ENCODE measurements around the gene KRTAP10-3. TPM values are rescaled to one million over a fixed set of nuclear protein-coding genes. Genes with fewer than 3 reads are reported as not detected.
"Not testable (repeated sequence)": the region's sequence is repeated elsewhere in the genome, so short reads cannot be mapped to it uniquely, and the experiment has no call there.

The KRTAP10-3 gene, protein sequence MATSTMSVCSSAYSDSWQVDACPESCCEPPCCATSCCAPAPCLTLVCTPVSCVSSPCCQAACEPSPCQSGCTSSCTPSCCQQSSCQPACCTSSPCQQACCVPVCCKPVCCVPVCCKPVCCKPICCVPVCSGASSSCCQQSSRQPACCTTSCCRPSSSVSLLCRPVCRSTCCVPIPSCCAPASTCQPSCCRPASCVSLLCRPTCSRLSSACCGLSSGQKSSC
- total RNA-seq = not detected in 2 replicates

DNA sequence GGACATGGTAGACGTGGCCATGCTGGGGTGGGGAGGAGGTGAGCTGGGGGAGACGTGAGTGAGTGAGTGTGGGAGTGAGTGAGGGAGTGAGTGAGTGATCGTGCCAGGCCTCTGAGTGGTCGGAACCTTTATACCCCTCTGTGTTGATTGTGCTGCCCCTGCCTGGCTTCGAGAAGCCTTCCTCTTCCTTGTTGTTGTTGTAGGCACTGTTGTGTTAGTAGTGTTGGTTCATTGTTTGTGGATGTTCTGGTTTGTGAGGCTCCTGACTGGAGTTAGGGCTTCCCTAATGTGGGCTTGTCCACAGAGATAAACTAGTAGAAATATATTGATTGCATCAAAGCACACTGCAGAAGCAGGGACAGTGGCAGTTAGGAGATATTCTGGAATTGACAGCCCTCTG lies at the start of gene KRTAP10-3:
Gene KRTAP10-3 (minus strand): TSS at position 101 of the 400 bp plus-strand sequence. CDS start 80 bp downstream, at position 21.
- no peak for DNase-seq

DNA sequence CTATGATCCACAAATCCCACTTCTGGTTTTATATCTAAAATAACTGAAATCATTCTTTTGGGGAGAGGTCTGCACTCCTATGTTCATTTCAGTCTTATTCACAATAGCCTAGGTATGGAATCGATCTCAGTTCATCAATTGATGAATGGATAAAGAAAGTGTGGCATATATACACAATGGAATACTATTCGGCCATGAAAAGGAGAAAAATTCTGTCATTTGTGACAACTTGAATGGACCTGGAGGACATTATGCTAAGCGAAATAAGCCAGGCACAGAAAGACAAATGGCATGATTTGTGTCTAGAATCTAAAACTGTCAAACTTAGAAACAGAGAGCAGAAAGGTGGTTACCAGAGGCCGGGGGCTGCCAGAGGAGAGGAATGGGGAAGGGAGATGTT lies 47.9 kb upstream of the KRTAP10-3 start:
- DNase-seq = no peak

DNA sequence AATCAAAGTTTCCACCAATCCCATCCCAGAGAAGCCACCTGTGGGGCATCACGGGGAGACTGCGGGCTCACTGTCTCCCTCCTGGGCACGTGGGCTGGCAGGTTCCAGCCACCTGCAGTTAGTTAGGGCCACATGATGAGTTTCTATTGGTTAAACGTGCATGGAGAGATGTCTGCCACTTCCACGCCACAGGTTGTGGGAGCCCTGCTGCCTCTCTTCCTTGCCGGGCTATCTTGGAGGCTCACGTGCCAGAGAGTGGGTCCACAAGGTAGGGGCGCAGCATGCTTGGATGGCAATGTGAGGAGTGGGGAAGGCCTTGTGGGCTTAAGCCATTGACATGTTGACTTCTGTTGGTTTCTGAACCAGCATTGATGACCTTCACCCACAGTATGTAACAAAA lies 45.3 kb upstream of the KRTAP10-3 start:
- no peak for DNase-seq

DNA sequence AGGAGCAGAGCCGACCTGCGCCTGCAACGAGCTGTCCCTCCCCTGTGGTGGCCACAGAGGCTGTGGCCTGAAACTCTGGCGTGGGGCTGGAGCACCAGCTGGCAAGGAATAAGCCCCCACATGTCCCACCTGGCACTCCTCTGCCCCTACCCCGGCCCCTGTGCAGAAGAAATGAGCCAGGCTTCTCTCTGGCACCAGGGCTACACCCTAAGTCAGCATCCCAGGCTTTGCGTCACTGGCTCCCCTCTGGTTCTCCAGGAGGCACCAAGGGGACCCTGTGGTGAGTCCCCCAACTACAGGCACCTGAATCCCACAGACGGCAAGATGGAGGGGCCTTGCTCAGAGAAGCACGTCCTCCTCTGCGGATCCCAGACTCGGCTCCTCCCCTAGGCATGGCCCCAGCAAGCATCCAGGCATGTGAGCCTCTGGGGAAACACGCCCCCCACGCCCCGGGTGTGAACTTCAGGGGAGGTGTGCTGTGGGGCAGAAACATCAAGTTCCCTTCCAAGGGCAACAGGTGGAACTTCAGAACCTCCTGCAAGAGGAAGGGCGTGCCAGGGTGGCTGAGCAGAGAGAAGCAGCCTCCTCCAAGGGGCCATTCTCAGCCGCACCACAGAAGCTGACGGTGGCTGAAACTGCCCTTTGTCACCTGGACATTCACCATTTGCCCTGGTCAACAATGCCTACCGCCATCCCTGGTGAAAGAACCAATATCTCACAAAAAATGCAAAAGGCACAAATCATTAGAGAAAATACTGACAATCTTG lies 44.7 kb upstream of the KRTAP10-3 start:
- DNase-seq = no peak

DNA sequence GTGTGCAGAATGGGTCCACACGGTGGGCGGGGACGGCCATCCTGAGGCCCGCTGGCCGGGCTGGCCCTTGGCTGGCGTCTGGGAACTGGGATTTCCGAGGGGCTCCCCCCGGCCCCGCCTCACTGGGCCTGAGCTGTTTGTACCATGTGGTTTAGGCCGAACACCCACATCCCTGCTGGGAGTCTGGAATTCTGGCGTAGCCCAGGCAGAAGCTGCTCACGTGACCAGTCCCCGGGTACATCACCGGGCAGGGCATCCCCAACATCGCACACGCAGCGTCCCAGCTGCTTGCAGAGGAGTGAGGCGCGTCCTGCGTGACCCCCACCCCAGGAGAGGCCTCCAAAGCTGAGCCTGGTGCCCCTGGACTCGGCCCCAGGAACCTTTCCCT lies 43.9 kb upstream of the KRTAP10-3 start:
- no peak for DNase-seq

DNA sequence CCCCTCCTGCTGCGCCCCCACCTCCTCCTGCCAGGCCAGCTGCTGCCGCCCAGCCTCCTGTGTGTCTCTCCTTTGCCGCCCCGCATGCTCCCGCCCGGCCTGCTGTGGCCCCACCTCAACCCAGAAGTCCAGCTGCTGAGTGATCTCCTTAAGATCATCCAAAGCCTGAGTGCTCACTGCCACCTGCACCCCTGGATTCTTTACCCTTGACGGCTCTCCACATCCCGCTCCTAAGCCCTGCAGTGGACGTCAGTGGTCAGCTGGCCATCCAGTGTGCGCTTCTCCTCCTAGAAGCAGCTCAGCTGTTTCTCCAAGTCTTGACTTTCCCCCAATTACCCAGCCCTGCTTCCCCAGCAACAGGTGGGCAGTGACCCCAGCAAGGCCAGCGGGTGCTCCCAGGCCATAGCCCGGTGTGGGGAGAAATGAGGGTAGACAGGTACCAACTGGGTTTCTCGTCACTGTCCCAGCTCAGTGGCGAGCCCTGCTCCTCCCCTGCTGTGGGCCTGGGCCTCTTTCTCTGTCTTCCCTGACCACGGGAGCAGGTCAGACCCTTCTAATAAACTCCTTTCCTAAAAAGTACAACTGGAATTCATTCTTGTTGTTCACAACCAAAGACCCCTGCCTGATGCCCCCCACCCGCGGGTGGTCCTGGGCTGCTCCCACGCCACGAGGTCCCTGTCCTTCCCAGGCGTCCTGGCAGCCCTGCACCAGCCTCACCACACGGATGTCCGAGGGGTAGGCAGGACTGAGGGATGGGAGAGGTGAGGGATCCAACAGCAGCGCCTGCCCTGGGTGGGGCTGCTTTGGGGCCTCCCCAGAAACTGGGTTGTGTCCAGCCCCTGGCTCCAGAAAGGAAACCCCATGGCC lies 43.2 kb upstream of the KRTAP10-3 start:
- DNase-seq = no peak

DNA sequence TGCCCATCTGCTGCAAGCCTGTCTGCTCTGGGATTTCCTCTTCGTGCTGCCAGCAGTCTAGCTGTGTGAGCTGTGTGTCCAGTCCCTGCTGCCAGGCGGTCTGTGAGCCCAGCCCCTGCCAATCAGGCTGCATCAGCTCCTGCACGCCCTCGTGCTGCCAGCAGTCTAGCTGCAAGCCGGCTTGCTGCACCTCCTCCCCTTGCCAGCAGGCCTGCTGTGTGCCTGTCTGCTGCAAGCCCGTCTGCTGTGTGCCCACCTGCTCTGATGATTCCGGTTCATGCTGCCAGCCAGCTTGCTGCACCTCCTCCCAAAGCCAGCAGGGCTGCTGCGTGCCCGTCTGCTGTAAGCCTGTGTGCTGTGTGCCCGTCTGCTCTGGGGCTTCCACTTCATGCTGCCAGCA lies 42.5 kb upstream of the KRTAP10-3 start:
- not testable (repeated sequence) for DNase-seq

DNA sequence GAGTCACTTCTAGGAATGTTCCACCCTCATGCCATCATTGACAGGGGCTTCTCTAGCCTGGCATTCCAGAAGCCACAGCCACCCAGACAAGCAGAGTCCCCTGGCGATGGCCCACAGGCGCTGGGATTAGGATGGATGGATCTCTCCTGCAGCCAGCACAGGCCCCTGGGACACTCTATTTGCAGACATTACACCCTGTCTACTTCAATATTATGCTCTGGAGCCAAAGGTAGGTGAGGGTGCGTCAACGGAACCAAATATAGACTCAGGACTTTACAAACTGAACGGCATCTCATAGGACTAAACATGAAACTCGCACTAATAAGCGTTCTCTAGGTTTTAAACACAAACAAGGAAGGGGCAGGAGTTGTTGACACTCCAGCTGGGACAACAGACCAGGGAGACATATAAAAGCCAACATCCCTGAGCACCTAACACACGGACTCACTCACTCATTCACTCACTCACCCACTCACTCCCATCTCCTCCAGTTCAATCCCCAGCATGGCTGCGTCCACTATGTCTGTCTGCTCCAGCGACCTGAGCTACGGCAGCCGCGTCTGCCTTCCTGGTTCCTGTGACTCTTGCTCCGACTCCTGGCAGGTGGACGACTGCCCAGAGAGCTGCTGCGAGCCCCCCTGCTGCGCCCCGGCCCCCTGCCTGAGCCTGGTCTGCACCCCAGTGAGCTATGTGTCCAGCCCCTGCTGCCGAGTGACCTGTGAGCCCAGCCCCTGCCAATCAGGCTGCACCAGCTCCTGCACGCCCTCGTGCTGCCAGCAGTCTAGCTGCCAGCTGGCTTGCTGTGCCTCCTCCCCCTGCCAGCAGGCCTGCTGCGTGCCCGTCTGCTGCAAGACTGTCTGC lies 41.8 kb upstream of the KRTAP10-3 start, which contains the start of gene KRTAP10-7:
Gene KRTAP10-7 (plus strand): TSS at position 480 of the 861 bp plus-strand sequence. CDS start 25 bp downstream, at position 505.
- not testable (repeated sequence) for DNase-seq

DNA sequence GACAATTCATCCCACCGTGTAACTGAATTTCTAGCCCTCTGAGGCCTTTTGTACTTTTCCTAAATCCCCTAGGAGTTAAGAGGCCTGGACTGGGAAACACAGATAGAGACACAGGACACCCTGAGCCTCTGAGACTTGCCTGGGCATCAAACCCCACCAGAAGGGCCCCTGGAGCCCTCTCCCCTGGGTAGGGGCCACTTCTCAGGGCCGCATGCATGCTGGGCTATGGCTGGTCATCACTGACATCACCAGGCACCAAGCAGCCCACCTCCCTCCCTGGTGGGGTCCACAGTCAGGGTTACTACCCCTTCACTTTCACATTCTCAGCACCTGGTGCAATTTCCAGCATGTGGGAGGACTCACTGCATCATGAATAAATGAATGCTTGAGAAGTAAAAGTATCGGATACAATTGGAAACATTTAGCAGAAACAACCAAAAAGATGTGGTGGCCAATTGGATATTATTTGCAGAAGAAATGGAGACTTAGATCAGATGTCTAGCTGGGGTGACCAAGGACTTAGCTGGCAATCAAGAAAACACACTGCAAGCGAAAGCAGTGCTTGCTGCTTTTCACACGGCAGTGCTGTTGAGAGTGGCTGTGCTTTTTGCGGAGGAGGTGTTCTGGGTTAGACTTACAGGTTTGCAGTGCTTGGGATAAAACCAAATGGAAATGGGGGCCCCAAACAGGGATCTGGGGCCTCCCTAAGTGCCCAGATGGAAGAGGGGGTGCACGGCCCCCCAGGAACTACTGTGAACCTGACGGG lies 40.9 kb upstream of the KRTAP10-3 start:
- no peak for DNase-seq

DNA sequence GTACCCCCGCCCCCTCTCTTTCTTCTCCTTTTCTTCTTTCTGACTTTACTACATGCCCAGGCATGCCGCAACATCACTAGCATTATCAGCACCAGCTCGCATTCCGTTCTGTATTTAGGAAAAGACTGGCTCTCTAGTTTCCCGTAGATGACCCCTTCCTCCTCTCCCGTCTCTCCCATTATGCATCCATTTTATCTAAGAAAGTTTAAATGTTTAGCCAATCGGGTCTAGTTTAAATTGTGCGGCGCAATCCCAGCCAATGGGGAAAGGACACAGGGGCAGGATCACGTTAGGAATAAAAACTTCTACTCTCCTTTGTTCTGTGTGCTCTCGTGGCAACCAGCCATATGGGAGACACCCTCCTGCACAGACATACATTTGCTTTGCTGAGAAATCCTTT lies 39.5 kb upstream of the KRTAP10-3 start:
- DNase-seq = no peak

DNA sequence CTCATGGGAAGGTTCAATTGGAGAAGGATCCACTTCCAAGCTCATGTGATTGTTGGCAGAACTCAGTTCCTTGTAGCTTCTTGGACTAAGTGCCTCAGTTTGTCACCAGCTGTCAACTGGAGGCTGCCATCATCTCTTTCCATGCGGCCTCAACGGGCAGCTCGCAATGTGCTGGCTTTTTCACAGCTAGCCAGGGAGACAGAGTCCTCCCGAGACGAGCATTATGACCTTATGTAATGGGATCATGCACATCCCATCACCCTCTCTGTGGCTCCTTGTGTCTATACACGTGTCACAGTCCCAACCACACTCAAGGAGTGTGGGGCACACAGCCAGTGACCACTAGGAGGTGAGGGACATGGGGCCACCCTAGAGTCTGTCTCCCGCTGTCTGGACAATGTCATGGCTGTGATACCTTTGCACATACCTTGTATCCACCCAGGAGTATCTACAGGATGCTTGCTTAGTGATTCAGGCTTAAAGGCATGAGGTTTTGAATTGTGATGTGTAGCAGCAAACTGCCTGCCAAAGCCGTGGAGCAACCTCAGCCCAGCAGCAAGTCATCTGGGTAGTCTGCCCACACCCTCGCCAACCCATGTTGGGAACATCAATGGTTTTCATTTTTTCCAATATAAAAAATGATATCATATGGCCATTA lies 37.6 kb upstream of the KRTAP10-3 start:
- no peak for DNase-seq

DNA sequence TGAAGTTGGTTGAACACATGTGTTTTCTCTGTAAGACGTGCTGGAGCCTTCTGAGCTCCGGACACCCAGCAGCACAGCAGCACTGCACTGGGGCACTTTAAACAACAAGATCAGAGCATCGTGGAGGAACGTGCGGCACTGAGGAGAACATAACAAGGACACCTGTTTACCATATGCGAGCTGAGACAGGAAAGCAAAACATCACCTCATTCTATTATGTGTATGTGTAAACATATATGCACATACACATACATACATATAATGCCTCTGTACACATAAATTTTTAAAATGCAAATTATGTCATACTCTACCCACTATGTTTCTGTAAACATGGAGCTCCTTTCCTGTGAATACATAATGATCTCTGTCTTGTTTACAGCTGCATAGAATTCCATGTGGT lies 36.9 kb upstream of the KRTAP10-3 start:
- DNase-seq = no peak

DNA sequence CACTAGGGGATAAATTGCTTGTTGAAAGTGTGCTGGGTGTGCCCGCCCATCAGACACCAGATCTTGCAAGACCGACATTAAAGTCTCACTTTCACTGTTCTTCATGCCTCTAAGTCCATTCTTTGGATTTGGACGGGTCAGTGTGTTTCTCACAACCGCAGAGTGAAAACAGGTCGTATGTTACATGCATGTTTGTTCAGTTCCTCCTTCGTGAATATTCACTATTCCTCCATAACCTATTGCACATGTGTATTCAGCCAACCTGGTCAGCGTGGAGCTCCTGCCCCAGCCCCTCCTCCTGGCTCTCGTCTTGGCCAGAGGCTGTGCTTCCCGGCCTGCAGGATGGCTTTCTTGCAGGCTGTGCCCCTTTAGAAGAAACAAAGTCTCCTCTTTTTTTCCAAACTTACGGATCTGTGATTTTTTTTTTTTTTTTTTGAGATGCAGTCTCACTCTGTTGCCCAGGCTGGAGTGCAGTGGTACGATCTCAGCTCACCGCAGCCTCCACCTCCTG lies 35.9 kb upstream of the KRTAP10-3 start:
- DNase-seq = no peak

DNA sequence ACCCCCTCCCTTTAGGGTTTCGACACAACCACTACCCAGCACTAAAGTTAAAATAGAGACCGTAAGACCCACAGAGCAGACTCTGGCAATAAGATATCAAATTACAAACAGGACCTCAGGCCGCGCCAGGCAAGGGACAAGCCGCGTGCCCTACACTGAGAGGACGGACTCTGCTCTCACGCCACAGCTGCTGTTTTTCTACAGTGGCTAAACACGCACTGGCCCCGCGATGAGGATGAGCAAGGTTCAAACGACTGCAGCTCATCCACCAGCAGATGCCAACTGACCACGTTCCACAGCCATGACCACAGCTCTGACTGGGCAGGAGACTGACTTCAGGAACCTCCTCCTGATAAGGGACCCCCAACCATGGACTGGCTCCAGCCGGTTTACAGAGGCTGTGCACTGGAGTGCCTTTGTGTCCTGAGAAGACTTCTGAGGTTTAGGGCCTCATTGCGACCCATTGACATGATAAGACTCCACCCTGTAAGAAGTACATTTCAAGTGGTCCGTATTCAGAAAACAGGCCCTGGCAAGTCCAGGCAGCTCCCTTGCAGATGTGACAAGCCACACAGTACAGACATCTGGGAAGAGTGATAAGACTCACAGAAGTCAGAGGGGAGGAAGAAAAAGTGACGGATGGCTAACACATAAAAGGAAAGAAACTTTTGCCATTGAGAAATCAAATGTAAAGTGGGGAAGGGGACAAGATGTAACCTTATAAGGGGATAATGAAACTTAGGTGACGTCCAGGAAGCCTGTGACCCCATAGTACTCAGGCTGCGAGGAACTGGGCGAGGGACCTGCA lies 35.2 kb upstream of the KRTAP10-3 start:
- DNase-seq = no peak

DNA sequence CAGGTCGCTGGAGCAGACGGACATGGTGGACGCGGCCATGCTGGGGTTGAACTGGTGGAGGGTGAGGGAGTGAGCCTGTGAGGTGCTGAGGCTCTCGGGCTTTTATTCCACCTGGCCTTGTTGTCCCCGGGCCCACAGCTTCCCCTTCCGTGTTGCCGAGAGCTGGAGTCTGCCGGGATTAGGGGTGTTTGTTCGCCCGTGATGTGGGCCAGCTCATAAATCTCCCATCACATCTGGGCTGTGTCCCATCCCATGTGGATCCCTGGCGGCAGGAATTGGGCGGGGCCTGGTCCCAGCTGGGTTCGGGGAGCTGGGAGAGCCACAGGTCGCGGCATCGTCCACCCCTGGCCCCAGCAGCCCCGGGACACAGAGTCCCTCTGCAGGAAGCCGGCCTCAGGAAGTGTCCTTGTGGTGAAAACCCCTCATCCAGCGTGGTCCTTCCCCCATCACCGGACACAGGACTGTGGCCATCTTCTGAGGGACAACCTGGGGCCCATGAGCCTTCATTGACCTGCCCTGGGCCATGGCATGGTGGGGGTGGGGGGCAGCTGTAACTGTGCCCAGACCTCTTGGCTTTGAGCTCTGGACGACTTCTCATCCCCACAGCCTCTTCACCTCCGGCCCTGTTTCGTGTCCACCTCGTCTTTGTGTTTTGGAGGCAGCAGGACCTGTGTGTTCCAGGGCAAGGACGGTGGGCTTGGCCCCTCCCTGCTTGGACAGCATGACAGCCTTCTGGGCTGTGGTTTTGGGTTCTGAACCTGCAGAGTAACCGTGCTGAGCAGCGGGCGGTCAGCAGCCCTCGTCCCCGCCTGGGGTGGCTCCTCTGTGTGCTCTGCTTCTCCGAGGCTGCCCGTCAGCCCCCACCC lies 34.1 kb upstream of the KRTAP10-3 start, which contains the start of gene KRTAP10-6:
Gene KRTAP10-6 (minus strand): TSS at position 60 of the 866 bp plus-strand sequence. CDS start 21 bp downstream, at position 39.
- DNase-seq = no peak

DNA sequence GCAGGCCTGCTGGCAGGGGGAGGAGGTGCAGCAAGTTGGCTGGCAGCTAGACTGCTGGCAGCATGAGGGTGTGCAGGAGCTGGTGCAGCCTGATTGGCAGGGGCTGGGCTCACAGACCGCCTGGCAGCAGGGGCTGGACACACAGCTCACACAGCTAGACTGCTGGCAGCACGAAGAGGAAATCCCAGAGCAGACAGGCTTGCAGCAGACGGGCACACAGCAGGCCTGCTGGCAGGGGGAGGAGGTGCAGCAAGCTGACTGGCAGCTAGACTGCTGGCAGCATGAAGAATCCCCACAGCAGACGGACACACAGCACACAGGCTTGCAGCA lies 33.2 kb upstream of the KRTAP10-3 start:
- not testable (repeated sequence) for DNase-seq

DNA sequence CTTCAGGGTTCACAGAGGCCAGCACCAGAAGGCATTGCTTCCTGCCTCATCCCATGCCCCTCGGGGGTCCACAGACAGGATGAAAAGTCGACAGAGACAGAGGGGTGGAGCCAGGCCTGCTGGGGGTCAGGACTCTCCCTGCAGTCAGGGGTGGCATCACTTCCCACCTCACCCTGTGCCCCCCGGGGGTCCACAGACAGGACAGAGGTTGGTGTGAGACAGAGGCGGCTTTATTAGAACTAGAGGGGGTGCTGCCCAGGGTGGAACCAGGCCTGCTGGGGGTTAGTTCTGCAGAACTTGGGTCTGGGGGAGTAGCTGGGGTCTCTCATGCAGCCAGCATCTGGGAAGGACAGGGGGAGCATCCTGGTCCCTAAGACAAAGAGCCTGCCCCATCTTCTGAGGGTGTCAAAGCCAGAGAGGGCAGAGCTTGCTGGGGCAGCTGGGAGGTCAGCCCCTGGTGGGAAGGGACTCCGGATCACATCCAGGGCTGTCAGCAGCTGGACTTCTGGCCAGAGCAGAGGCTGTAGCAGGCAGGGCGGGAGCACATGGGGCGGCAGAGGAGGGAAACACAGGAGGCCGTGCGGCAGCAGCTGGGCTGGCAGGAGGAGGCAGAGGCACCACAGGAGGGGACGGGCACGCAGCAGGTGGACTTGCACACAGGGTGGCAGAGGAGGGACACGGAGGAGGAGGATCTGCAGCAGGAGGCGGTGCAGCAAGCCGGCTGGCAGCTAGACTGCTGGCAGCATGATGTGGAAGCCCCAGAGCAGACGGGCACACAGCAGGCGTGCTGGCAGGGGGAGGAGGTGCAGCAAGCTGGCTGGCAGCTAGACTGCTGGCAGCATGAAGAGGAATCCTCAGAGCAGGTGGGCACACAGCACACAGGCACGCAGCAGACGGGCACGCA lies 32.6 kb upstream of the KRTAP10-3 start:
- DNase-seq = not testable (repeated sequence)

DNA sequence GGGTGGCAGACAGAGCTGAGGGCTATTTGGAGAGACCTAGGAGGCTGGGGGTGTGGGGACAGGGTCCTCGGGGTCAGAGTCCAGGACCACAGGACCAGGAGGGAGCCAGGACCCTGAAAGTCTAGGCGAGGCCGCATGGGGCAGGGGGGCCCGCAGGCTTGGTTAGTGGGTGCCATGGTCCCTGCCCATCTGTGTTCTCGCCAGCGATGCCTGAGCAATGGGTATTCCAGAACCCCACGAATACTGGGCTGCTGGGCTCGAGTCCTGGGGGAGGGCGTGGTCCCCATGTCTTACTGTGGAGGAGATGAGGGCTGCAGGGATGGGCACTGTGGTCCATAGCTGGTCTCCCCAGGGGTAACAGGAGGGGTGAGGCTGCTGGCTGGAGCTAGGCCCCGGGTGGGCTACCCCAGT lies 31.7 kb upstream of the KRTAP10-3 start:
- no peak for DNase-seq
